A549 treated with CpdA at 1 μM for 4 hours (cell line): Measurements from ENCODE around the gene ZNF682. TPM values are rescaled to one million over a fixed set of nuclear protein-coding genes. Genes with fewer than 3 reads are reported as not detected.

ENCODE experiments used
- total RNA-seq: library from RNA; stranded (reverse); fragments of 200-300 nt; extraction: Qiagen RNA extraction; gene quantifications from 5 replicates; pipeline ENCODE4 v1.2.3, GENCODE V29; 2022; ENCODE audit warnings: low read depth

ZNF682 gene
- total RNA-seq: not detected in 5 replicates

GRCh38 chr19:20039203-20039723 lies at the start of gene ZNF682:
TSS of gene ZNF682 (minus strand) at chr19:20039505. CDS start at chr19:20039345, 160 bp downstream.

GRCh38 chr19:20077791-20078463 lies 38.6 kb upstream of the ZNF682 start, which contains the start of gene ZNF90:
TSS of gene ZNF90 (plus strand) at chr19:20078000. CDS start at chr19:20078133, 133 bp downstream.

Other genes with a start within 250 kb of the ZNF682 start
- 0.06 to 0.36 TPM (median 0.08 TPM) in 4 of 5 replicates, not detected in the other for gene ZNF506, start 217.8 kb downstream of the ZNF682 start, total RNA-seq
- gene ZNF253, start 173.6 kb downstream of the ZNF682 start, total RNA-seq: not detected in 5 replicates
- gene ZNF93, start 138.6 kb downstream of the ZNF682 start, total RNA-seq: not detected in 5 replicates
- gene ZNF90, start 38.5 kb upstream of the ZNF682 start, total RNA-seq: not detected in 5 replicates
- gene ZNF486, start 127.7 kb upstream of the ZNF682 start, total RNA-seq: not detected in 5 replicates